GM18951 (cell line): ENCODE measurements around the gene ANKRD55.

Experiments
- POLR2A ChIP-seq: IDR thresholded peaks from 4 replicates; pipeline ENCODE4 v1.6.1; 2011; ENCODE audit warnings: mild to moderate bottlenecking; ENCODE audit not compliant: insufficient read length, insufficient read depth; ENCODE audit errors: extremely low read depth
- in situ Hi-C: fragments of 300-500 bp; cut with MboI; formaldehyde crosslinking; loops from one replicate; pipeline ENCODE4 v1.12.0; 2022; ENCODE audit warnings: low sequenced_read_pairs, mixed read lengths, inconsistent platforms; ENCODE audit not compliant: unreplicated experiment

The ANKRD55 gene

DNA sequence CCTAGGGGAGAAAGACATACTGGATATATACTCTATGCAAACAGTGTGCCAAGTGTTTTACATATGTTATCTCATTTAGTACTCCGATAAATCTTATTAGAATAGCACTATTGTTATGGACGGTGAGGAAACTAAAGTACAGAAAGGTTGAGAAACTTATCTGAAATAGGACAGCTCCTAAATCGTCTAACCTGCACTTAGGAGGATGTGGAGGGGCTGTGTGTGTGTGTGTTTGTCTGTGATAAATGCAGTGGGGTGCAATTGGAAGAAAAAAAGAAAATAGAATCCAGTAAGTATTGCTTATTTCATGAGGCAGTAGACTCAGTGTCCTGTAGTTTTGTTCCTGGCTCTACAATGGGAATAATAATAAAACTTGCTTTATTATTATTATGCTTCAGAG is 131.9 kb downstream of the ANKRD55 start:
- in situ Hi-C loops: no loop called here

GRCh38 chr5:56100439-56101176 is 132.5 kb downstream of the ANKRD55 start:
- no peak for TF ChIP-seq POLR2A
- in situ Hi-C loops: no loop called here

More for the DNA sequence above, 131.9 kb downstream of the ANKRD55 start:
- TF ChIP-seq POLR2A: no peak

GRCh38 chr5:56099346-56099745 is 133.8 kb downstream of the ANKRD55 start:
- TF ChIP-seq POLR2A: no peak
- in situ Hi-C loops: loop anchor here (10.0 kb wide), 1 partner anchor 45 kb away; no protein-coding TSS in a partner anchor

GRCh38 chr5:56097055-56097454 is 136.1 kb downstream of the ANKRD55 start:
- in situ Hi-C loops: loop anchor here (10.0 kb wide), 1 partner anchor 48 kb away; no protein-coding TSS in a partner anchor
- TF ChIP-seq POLR2A: no peak

- TF ChIP-seq POLR2A: no peak
- in situ Hi-C loops: loop anchor here (10.0 kb wide), 1 partner anchor 49 kb away; no protein-coding TSS in a partner anchor
These were observed 137.5 kb downstream of the ANKRD55 start for GRCh38 chr5:56095579-56096102.

GRCh38 chr5:56094579-56095361 is 138.4 kb downstream of the ANKRD55 start:
- in situ Hi-C loops: loop anchor here (10.0 kb wide), 1 partner anchor 50 kb away; no protein-coding TSS in a partner anchor
- no peak for TF ChIP-seq POLR2A

DNA sequence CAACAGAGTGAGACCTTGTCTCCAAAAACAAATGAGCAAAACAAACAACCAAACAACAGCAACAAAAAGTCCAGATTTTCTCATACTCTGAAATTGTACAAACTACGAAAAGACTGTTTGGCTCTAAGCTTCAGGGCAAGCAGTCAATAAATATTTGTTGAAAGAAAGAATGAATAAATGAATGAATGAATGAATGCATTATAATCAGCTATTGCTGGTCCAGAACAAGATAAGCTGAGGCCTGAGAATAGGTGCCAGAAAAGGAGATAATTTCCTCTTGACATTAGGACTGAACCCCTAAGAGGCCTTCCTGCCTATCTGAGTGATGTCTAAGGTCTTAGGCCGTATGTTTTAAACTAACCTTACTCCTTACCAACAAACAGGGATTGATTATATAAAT is 139.2 kb downstream of the ANKRD55 start:
- no peak for TF ChIP-seq POLR2A
- in situ Hi-C loops: loop anchor here (10.0 kb wide), 1 partner anchor 51 kb away; no protein-coding TSS in a partner anchor

DNA sequence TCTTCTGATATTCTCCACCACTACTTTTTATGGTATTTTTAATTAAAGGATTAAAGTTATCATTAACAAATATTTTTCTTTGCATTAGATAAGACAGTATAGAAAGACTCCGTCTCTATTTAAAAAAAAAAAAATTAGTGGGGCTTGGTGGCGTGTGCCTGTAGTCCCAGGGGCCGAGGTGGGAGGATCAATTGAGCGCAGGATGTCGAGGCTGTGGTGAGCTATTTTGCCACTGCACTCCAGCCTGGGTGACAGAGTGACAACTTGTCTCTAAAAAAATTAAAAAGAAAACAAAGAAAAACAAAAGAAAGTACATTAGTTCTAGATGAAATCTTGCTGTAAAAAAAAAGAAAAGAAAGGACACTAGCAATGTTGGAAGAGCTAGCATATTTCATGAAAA is 141.0 kb downstream of the ANKRD55 start:
- TF ChIP-seq POLR2A: no peak

DNA sequence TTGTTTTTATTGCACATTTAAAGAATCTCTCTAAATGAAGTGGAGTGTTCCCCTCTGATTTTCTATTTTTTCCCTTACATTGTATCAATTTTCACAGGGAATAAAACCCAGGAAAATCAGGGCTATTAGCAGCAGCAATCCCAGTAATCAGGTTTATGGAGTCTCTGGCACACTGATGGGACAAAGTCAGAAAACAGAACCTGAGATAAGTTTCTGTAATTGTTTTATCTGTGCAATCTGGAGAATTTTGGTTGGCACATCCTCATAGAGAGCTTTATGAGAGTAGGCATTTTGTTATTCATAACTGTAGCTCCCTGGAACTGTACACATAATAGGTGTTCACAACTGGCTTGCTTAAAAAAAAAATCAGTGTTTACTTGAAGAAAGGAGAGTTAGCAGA is 141.5 kb downstream of the ANKRD55 start:
- in situ Hi-C loops: loop anchor here (10.0 kb wide), 1 partner anchor 53 kb away; no protein-coding TSS in a partner anchor
- no peak for TF ChIP-seq POLR2A

More for the DNA sequence above, 141.0 kb downstream of the ANKRD55 start:
- in situ Hi-C loops: loop anchor here (10.0 kb wide), 1 partner anchor 53 kb away; no protein-coding TSS in a partner anchor

GRCh38 chr5:56090793-56091460 is 142.2 kb downstream of the ANKRD55 start:
- TF ChIP-seq POLR2A: no peak
- in situ Hi-C loops: loop anchor here (10.0 kb wide), 1 partner anchor 54 kb away; no protein-coding TSS in a partner anchor

- TF ChIP-seq POLR2A: no peak
- in situ Hi-C loops: no loop called here
These were observed 143.9 kb downstream of the ANKRD55 start for GRCh38 chr5:56088967-56089829.

GRCh38 chr5:56088431-56088949 is 144.6 kb downstream of the ANKRD55 start:
- in situ Hi-C loops: no loop called here
- no peak for TF ChIP-seq POLR2A

DNA sequence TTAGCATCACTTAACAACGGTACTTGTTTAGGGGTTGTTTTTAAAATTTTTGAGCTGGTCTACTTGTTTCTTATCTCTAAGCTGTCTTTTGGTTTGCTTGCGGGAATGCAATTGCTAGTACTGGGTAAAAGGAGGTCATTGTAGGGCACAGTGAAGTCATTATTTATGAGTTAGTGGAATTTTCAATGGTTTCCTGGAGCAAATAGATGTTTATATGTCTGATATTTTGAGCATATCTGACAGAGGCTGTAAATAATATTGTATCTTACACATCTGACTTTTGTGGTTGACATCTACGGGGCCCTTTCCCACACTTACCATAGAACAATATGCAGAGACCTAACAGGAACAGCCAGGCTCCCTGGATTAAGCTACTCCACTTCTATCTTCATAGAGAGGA is 147.9 kb downstream of the ANKRD55 start:
- TF ChIP-seq POLR2A: no peak
- in situ Hi-C loops: no loop called here
